Gastrocnemius medialis (tissue), 4 donors: ENCODE results near the gene PLRG1. TPM values are rescaled to one million over a fixed set of nuclear protein-coding genes. Genes with fewer than 3 reads are reported as not detected.

Experiments used
- ATAC-seq, 2 donors: fragments of 150-250 bp; one replicate each; pipeline ENCODE4 v1.9.1; 2016
- DNase-seq, 2 donors: peaks; one replicate each; pipeline ENCODE4 v3.0.0-alpha.2; 2019
- H3K27ac ChIP-seq, 4 donors: fragments of 200-600 bp; sonication (generic); 1 replicate in 1 of 4; 2 replicates in 3 of 4; pipeline ENCODE4 v1.5.1; 2016 to 2018; ENCODE audit warnings: mild to moderate bottlenecking in 2 of 4, moderate library complexity in 1 of 4
- H3K27me3 ChIP-seq, 3 donors: fragments of 200-600 bp; sonication (generic) in 2 of 3; 1 replicate in 1 of 3; 2 replicates in 2 of 3; pipeline versions ENCODE4 v1.5.1 to v1.6.0; 2016 to 2019; ENCODE audit warnings: mild to moderate bottlenecking in 1 of 3, moderate library complexity in 1 of 3
- H3K36me3 ChIP-seq, 2 donors: fragments of 200-600 bp; sonication (generic) in 1 of 2; one replicate each; pipeline ENCODE4 v1.5.1; 2017 to 2018
- H3K4me1 ChIP-seq, 2 donors: fragments of 200-600 bp; sonication (generic) in 1 of 2; one replicate each; pipeline ENCODE4 v1.5.1; 2016 to 2017; ENCODE audit warnings: mild to moderate bottlenecking in 2 of 2
- H3K4me3 ChIP-seq, 4 donors: fragments of 200-600 bp; sonication (generic) in 3 of 4; 1 replicate in 1 of 4; 2 replicates in 3 of 4; pipeline ENCODE4 v1.5.1; 2016 to 2019; ENCODE audit warnings: mild to moderate bottlenecking in 2 of 4
- H3K9me3 ChIP-seq, 3 donors: fragments of 200-600 bp; sonication (generic) in 2 of 3; 1 replicate in 1 of 3; 2 replicates in 2 of 3; pipeline ENCODE4 v1.5.1; 2016 to 2019
- POLR2A ChIP-seq, 2 donors: fragments of 450-650 bp; IDR thresholded peaks; one replicate each; pipeline ENCODE4 v1.6.1; 2017; ENCODE audit warnings: antibody characterized with exemption in 2 of 2, mild to moderate bottlenecking in 2 of 2, moderate library complexity in 2 of 2
- in situ Hi-C, 4 donors: fragments of 200-750 bp; cut with MboI; loops; one replicate each; pipeline versions ENCODE4 v1.15.0 to v1.8.0; 2017; ENCODE audit warnings: low sequenced_read_pairs in 4 of 4
- intact Hi-C: fragments of 100-400 bp; cut with DNase I; formaldehyde crosslinking; loops from one replicate; pipeline ENCODE4 v1.15.1; 2023; ENCODE audit warnings: low total_unique reads
- total RNA-seq, 4 donors: library from RNA; depleted of rRNA; stranded (reverse); fragments of >200 nt; gene quantifications; one replicate each; pipeline versions ENCODE4 v1.1.0 to v1.2.3, GENCODE V29; 2016
- TF ChIP-seq, protein P1 (sequence below), 5 experiments: fragments of 450-650 bp in 3 of 5; fragments of 200-600 bp in 2 of 5; sonication (generic) in 2 of 5; IDR thresholded peaks in 4 of 5; conservative IDR thresholded peaks in 1 of 5; 1 replicate in 4 of 5; 2 replicates in 1 of 5; pipeline ENCODE4 v1.5.1; 2016 to 2019; ENCODE audit warnings: antibody characterized with exemption in 5 of 5, mild to moderate bottlenecking in 3 of 5, moderate library complexity in 3 of 5

PLRG1 gene
- total RNA-seq, 4 donors from 2014 or later, result 30.7 to 41.3 (median 35.4) TPM

DNA sequence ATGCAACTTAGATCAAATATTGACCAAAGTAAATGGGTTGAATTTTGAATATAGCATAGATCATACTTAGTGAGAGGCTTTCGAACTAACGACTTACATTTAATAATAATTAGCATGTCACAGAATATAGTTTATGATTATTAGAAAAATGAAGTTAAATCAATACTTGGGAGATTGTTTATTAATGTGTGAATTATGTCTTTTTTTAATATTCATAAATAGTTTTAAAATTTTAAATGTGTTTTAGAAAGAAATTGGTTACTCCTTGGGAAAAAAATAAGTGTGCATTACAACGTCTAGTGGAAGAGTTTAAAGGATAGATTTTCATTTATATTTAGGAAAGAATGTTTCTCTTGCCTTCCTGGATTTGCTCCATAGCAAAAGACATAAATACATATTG, 33.0 kb upstream of the PLRG1 start:
- Histone ChIP-seq H3K27ac (no peak overlapping the region), H3K4me3 (no peak overlapping the region), H3K4me1 (no peaks in the 10 kb centered on the region), H3K9me3 (no peaks in the 10 kb centered on the region), H3K27me3 (no peaks in the 10 kb centered on the region), H3K36me3 (no peaks in the 10 kb centered on the region)
- in situ Hi-C loops, result no loop called here
- intact Hi-C loops, result no loop called here
- no peak for DNase-seq
- ATAC-seq, result no peak
- TF ChIP-seq, protein P1, sequence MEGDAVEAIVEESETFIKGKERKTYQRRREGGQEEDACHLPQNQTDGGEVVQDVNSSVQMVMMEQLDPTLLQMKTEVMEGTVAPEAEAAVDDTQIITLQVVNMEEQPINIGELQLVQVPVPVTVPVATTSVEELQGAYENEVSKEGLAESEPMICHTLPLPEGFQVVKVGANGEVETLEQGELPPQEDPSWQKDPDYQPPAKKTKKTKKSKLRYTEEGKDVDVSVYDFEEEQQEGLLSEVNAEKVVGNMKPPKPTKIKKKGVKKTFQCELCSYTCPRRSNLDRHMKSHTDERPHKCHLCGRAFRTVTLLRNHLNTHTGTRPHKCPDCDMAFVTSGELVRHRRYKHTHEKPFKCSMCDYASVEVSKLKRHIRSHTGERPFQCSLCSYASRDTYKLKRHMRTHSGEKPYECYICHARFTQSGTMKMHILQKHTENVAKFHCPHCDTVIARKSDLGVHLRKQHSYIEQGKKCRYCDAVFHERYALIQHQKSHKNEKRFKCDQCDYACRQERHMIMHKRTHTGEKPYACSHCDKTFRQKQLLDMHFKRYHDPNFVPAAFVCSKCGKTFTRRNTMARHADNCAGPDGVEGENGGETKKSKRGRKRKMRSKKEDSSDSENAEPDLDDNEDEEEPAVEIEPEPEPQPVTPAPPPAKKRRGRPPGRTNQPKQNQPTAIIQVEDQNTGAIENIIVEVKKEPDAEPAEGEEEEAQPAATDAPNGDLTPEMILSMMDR (IDR thresholded peaks at IDR 0.05 in 4 of 5, conservative IDR thresholded peaks at IDR 0.05 in 1 of 5), result no peak
- no peak for TF ChIP-seq POLR2A (IDR thresholded peaks at IDR 0.05)

DNA sequence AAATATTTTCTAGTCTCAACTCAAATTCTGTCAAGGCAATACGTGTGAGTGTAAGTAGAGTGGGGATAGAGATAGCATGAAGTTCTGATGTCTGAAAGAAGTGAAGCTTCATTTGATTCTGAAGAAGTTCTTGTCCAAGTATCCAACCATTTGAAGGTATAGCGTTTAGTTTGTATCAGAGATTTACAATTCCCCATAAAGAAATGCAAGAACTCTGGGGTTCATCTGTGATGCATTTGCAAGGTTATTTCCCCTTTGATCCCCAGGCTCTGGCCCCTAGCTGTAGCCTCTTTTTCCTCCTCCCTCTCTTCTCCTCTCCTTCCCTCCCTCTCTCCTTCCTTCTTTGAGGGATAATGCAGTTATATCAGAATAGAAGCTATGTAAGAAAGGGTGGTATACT, 32.5 kb upstream of the PLRG1 start:
- Histone ChIP-seq H3K27ac (no peak overlapping the region), H3K4me1 (no peaks in the 10 kb centered on the region), H3K4me3 (no peak overlapping the region), H3K27me3 (no peaks in the 10 kb centered on the region), H3K9me3 (no peaks in the 10 kb centered on the region), H3K36me3 (no peaks in the 10 kb centered on the region)
- ATAC-seq, result no peak
- intact Hi-C loops, result no loop called here
- no peak for DNase-seq
- TF ChIP-seq POLR2A (IDR thresholded peaks at IDR 0.05), result no peak
- TF ChIP-seq, protein P1 (IDR thresholded peaks at IDR 0.05 in 4 of 5, conservative IDR thresholded peaks at IDR 0.05 in 1 of 5), result no peak
- in situ Hi-C loops, result no loop called here

DNA sequence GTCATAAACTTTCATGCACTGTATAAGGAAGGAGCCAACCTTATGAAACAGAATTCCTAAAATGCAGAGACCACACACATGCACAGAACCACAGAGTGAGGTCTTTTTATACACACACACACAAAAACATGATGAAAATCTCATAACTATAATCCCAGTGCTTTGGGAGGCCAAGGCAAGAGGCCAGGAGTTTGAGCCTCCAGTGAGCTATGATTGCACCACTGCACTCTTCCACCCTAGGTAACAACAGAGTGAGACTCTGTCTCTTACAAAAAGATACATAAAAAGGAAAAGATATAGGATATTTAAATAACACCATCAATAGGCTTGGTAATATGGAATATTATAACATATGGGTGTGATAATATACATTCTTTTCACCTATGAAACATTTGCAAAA, 29.7 kb upstream of the PLRG1 start:
- Histone ChIP-seq H3K27ac (no peak overlapping the region), H3K4me1 (no peaks in the 10 kb centered on the region), H3K27me3 (no peaks in the 10 kb centered on the region), H3K4me3 (no peak overlapping the region), H3K36me3 (no peaks in the 10 kb centered on the region), H3K9me3 (no peaks in the 10 kb centered on the region)
- in situ Hi-C loops (no loop called here), intact Hi-C loops (no loop called here)
- TF ChIP-seq POLR2A (IDR thresholded peaks at IDR 0.05), result no peak
- TF ChIP-seq, protein P1 (IDR thresholded peaks at IDR 0.05 in 4 of 5, conservative IDR thresholded peaks at IDR 0.05 in 1 of 5), result no peak
- ATAC-seq (no peak), DNase-seq (no peak)

DNA sequence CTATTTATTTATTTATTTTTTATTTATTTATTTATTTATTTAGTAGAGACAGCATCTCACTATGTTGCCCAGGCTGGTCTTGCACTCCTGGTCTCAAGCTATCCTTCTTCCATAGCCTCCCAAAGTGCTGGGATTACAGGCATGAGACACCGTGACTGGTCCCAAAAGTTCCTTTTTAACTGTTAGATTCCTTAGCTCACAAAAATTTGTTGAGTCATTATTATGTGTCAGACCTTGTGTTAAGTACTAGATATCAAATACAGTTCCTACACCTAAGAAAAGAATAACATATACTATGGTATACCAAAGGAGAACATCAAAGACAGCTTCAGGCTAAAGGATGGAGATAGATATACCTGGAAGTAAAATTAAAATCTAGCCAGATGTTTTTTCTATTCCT, 28.7 kb upstream of the PLRG1 start:
- intact Hi-C loops (no loop called here), in situ Hi-C loops (no loop called here)
- H3K27me3 ChIP-seq, result no peaks in the 10 kb centered on the region
- no peak for TF ChIP-seq POLR2A (IDR thresholded peaks at IDR 0.05)
- TF ChIP-seq, protein P1 (IDR thresholded peaks at IDR 0.05 in 4 of 5, conservative IDR thresholded peaks at IDR 0.05 in 1 of 5), result no peak
- H3K9me3 ChIP-seq, result no peaks in the 10 kb centered on the region
- ATAC-seq (no peak), DNase-seq (no peak)
- H3K4me3 ChIP-seq, result no peak overlapping the region
- no peaks in the 10 kb centered on the region for H3K36me3 ChIP-seq
- H3K4me1 ChIP-seq, result no peaks in the 10 kb centered on the region
- H3K27ac ChIP-seq, result no peak overlapping the region

DNA sequence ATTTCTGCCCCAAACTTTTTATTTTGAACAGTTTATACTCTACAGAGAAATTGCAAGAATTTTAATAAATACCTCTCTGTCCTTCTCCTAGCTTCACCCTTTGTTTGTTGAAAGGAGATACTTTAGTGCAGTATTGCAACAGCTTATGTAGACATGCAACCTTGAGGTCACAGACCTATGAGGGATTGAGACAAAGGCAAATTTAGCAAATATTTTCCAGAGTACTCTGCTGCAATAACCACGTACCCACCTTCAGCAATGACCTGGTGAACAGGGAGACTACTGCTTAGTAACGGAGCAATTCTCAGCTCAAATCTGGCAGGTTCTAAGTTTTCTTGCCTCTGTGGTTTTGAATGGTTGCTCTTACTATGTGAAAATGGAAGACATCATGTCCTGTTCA, 27.1 kb upstream of the PLRG1 start:
- H3K27me3 ChIP-seq, result no peaks in the 10 kb centered on the region
- no peaks in the 10 kb centered on the region for H3K36me3 ChIP-seq
- no peaks in the 10 kb centered on the region for H3K9me3 ChIP-seq
- no peak for ATAC-seq
- no peak for DNase-seq
- TF ChIP-seq, protein P1 (IDR thresholded peaks at IDR 0.05 in 4 of 5, conservative IDR thresholded peaks at IDR 0.05 in 1 of 5), result no peak
- no peak for TF ChIP-seq POLR2A (IDR thresholded peaks at IDR 0.05)
- no peak overlapping the region for H3K27ac ChIP-seq
- in situ Hi-C loops (no loop called here), intact Hi-C loops (no loop called here)
- H3K4me1 ChIP-seq, result no peaks in the 10 kb centered on the region
- no peak overlapping the region for H3K4me3 ChIP-seq
